Stimulated activated CD4-positive, alpha-beta T cell treated with anti-CD3 and anti-CD28 coated beads, Interleukin-4, amount 100 ng/mL, for 4 hours (primary cell): ENCODE measurements around the gene ERMAP.
A peak's percentile ranks its signal among the peaks of the same experiment; 100 is the strongest.
"Not testable (repeated sequence)": the region's sequence is repeated elsewhere in the genome, so short reads cannot be mapped to it uniquely, and the experiment has no call there.

Experiments
- DNase-seq, 2 experiments: peaks; one replicate each; pipeline ENCODE4 v3.0.0-alpha.2; 2020

The ERMAP gene

DNA sequence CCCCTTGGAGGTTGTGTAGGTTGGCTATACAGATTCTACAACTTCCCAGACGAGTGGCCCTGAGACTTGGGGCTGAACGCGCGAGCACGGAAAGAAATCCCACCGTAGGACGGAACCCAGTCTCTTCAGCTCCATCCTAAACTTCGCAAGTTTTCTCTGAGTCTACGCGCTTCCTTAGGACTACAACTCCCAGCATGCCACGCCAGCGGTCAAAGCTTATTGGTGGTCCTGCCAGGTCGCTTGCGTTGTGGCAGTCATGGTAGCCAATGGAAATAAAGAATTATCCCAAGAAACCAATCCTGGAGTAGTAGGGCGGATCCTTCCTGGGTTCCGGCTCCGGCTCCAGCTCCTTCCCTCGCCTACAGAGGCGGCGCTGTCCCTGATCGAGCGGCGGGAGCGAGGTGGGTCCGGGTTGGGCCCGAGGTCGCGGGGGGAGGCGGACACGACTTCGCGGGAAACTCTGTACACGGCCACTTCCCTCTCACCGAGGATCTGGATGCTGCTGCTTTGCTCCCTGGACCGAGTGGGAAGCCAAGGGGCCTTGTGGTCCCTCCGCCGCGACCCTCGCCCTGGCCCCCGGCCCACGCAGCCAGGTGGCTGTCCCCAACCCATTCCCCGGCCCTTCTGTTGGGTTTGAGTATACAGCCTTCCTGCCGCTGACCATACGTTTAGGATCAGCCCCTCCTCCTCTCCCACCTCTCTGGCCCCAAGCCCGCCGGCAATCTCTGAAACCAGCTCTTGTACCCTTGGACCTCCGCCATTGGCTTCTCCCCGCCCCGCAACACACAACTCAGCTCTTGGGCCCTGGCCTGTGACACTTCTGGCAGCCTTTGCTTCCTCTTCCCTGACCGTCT is 29.6 kb downstream of the ERMAP start, which contains the start of gene ZNF691:
ZNF691 (plus strand) TSS at position 357 of the 854 bp plus-strand sequence. CDS start 3,046 bp downstream, outside the sequence.
- peak; percentile 78 to 90 for DNase-seq

- no peak for DNase-seq
These were observed 30.2 kb downstream of the ERMAP start for GRCh38 chr1:42847111-42847595.

DNA sequence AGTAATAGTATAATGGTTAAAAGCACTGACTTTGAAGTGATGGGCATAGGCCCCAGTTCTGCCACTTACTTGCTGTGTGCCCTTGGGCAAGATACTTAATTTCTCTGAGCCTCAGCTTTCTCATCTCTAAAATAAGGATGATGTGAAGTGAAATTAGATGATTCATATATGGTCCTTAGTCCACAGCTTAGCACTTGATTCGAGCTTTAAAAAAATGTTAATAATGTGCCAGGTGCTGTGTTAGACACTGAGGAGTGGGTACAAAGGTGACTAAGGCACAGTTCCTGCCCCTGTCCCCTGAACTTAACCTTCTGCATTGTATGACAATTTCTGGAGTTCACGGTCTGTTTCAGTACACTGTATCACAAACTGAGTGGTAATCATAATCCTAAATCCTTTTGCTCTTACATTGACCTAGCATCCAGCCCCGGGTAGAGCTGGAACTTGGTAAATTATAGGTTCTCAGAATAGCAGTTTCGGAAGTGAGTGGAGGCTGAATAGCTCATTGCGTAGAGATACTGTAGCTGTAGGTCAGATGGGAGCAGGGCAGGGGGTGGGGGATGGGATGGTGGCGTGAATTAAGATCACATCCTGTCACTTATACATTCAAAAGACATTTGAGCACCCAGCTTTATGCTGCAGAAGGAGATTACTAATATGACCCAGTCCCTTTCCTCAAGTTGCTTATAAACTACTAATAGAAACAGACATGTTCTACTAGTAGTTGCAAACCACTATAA is 31.0 kb downstream of the ERMAP start:
- DNase-seq = no peak

- no peak for DNase-seq
These were observed 32.1 kb downstream of the ERMAP start for GRCh38 chr1:42848823-42849537.

GRCh38 chr1:42849944-42850343 is 33.0 kb downstream of the ERMAP start:
- DNase-seq = no peak

DNA sequence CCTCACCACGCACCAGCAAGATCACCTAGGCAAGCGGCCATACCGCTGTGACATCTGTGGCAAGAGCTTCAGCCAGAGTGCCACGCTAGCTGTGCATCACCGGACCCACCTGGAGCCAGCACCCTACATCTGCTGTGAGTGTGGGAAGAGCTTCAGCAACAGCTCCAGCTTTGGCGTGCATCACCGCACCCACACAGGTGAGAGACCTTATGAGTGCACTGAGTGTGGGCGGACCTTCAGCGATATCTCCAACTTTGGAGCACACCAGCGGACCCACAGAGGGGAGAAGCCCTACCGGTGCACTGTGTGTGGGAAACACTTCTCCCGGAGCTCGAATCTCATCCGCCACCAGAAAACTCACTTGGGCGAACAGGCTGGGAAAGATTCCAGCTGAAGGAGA is 34.5 kb downstream of the ERMAP start:
- DNase-seq = no peak

DNA sequence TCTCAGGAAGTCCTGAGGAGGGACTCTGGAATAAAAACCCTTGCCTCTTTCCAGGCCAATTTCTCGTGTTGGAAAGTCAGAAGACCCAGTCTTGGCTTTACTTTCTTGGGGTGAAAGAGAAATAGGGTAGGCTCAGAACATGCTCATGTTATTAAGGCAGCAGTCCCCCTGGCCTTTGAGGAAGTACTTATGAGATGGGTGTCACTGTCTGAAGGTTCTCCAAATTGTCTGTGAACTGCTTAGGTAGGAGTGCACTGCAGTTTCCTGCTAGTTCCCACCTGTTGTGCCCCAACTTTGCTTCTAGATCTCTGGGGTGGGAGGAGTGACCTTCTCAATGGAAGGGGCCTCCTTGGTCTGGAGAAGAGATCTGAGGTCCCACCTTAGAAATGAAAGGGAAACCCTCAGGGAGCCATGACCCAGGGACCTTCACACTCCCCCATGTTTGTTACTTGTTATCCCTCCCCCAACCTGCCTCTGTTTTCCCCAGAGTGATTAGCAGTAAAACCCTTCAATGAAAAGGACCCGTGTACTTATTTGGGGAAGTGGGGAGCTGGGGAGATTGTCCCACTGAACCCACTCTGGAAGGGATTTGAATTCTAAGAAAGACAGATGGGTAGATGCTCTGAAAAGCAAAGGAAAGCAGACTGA is 35.2 kb downstream of the ERMAP start:
- no peak for DNase-seq

- no peak for DNase-seq
These were observed 35.7 kb downstream of the ERMAP start for GRCh38 chr1:42852608-42852980.

DNA sequence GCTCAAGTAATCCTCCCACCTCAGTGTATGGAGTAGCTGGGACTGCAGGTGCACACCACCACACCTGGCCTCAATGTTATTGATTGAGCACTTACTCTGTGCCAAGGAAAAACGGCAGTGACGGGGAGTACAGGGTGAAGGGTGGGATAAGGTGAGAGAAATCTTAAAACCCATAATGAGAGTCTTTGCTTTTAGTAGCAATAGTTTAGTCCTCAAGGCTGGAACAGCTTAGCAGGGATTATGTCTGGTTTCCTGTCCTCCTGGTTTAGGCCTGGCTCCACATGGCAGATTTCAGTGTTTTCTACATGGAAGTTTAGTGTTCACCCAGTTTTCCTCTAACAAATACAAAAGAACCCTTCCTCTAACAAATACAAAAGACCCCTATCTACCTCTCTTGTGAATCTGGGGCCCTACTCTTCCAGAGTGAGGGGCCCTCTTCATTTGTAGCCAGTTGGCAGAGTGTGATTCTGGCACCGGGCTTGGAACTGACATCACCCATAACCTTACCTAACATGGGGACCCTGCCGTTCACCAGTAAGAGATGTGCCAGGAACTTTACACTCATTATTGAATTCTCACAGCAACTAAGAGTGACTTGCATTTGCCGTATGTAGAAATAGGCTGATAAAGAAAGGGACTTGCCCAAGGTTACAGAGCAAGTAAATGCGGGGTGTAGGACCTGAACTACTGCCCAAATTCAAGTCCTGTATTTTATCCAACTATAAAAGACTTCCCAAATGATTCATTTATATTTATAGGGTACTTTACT is 36.4 kb downstream of the ERMAP start:
- no peak for DNase-seq

- DNase-seq = not testable (repeated sequence)
These were observed 39.6 kb downstream of the ERMAP start for GRCh38 chr1:42856554-42856953.

DNA sequence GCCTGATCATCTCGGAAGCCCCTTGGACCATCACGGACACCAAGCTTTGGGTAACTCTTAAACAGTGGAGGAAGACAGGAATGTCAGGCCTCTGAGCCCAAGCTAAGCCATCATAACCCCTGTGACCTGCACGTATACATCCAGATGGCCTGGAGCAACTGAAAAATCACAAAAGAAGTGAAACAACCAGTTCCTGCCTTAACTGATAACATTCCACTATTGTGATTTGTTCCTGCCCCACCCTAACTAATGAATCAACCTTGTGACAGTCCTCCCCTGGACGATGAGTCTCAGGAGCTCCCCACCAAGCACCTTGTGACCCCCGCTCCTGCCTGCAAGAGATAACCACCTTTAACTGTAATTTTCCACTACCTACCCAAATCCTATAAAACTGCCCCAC is 42.4 kb downstream of the ERMAP start:
- not testable (repeated sequence) for DNase-seq

GRCh38 chr1:42860339-42861013 is 43.6 kb downstream of the ERMAP start:
- no peak for DNase-seq

DNA sequence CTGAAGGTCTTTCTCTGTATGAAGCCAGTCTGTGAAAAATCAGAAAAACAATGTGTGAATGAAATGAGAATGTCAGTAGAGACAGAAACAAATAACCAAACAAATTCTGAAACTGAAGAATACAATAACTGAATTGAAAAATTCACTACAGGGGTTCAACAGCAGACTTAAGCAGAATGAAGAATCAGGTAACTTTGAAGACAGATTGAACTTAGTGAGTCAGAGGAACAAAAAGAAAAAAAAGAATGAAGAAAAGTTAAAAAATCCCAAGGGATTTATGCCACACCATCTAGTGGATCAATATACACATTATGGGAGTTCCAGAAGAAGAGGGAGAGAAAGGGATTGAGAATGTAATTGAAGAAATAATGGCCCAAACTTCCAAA is 44.1 kb downstream of the ERMAP start:
- DNase-seq = no peak

DNA sequence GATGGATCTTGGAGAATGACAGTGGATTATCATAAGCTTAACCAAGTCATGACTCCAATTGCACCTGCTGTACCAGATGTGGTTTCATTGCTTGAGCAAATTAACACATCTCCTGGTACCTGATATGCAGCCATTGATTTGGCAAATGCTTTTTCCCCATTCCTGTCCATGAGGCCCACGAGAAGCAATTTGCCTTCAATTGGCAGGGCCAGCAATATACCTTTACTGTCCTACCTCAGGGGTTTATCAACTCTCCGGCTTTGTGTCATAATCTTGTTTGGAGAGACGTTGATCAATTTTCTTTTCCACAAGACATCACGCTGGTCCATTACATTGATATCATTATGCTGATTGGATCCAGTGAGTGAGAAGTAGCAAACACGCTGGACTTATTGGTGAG is 49.6 kb downstream of the ERMAP start:
- DNase-seq = no peak

DNA sequence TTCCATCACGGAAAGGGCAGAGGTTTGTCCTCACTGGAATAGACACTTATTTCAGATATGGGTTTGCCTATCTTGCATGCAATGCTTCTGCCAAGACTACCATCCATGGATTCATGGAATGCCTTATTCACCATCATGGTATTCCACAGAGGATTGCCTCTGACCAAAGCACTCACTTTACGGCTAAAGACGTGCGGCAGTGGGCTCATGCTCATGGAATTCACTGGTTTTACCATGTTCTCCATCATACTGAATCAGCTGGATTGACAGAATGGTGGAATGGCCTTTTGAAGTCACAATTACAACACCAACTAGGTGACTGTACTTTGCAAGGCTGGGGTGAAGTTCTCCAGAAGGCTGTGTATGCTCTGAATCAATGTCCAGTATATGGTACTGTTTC is 51.5 kb downstream of the ERMAP start:
- DNase-seq = not testable (repeated sequence)

GRCh38 chr1:42869254-42869653 is 52.3 kb downstream of the ERMAP start:
- not testable (repeated sequence) for DNase-seq

DNA sequence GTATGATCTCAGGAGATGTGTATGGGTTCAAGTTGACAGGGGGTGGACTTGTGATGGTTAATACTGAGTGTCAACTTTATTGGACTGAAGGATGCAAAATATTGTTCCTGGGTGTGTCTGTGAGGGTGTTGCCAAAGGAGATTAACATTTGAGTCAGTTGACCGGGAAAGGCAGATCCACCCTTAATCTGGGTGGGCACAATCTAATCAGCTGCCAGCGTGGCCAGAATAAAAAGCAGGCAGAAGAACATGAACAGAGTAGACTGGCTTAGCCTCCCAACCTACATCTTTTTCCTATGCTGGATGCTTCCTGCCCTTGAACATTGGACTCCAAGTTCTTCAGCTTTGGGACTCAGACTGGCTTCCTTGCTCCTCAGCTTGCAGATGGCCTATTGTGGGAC is 52.8 kb downstream of the ERMAP start:
- not testable (repeated sequence) for DNase-seq

- DNase-seq = not testable (repeated sequence)
These were observed 56.2 kb downstream of the ERMAP start for GRCh38 chr1:42873108-42873507.

DNA sequence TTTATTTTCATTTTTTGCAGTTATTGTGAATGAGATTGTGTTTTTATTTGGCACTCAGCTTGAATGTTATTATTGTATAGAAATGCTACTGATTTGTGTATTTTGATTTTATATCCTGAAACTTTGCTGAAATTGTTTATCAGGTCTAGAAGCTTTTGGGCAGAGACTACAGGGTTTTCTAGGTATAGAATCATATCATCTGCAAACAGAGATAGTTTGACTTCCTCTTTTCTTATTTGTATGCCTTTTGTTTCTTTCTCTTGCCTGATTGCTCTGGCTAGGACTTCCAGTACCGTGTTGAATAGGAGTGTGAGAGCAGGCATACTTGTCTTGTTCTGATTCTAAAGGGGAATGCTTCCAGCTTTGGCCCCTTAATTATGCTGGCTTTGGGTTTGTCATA is 56.7 kb downstream of the ERMAP start:
- no peak for DNase-seq

DNA sequence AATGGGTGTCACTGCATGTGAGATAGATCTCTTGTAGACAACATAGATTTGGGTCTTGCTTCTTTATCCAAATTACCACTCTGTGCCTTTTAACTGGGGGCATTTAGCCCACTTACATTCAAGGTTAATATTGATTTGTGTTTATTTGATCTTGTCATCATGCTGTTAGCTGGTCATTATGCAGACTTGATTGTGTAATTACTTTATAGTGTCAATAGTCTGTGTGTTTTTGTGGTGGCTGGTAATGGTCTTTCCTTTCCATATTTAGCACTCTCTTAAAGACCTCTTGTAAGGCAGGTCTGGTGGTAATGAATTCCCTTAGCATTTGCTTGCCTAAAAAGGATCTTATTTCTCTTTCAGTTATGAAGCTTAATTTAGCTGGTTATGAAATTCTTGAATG is 59.1 kb downstream of the ERMAP start:
- no peak for DNase-seq

DNA sequence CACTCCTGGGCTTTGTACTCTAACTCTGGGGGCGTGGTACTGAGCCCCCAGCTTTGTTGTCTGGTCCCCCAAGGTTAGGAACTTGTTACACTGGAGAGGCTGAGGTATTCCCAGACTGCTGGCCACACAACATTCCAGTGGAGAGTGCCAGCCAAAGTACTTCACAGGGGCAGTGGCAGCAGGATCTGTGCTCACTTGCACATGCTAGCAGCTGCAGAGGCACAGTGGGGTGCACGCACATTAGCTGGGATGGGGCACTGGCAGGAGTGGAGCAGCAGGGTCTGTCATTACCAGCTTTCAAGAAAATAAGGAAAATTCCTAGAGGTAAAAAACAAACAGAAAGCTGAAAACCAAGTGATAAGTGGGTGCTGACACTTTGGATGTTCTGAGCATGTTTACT is 60.5 kb downstream of the ERMAP start:
- DNase-seq = no peak
